ENCODE results near the gene LRRC4C.

LRRC4C gene

DNA sequence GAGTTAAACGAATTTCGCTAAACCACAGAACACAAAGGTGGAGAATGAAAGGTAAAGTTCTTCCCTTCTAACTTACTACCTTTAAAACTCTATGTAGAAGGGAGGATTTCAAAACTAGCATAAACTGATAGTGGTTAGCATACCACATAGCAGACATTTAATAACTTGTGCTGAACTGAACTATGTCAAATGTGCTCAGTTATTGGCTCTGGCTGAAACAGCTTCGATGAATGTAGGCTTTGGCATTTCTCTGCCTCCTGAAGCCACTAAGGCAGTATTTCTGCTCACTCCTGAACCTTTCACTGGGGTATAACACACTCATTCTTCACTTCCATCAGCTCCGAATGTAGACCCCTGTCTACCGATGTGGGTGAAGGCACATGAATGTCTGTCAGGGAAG, 1188.1 kb downstream of the LRRC4C start:
- TF ChIP-seq, protein P1, sequence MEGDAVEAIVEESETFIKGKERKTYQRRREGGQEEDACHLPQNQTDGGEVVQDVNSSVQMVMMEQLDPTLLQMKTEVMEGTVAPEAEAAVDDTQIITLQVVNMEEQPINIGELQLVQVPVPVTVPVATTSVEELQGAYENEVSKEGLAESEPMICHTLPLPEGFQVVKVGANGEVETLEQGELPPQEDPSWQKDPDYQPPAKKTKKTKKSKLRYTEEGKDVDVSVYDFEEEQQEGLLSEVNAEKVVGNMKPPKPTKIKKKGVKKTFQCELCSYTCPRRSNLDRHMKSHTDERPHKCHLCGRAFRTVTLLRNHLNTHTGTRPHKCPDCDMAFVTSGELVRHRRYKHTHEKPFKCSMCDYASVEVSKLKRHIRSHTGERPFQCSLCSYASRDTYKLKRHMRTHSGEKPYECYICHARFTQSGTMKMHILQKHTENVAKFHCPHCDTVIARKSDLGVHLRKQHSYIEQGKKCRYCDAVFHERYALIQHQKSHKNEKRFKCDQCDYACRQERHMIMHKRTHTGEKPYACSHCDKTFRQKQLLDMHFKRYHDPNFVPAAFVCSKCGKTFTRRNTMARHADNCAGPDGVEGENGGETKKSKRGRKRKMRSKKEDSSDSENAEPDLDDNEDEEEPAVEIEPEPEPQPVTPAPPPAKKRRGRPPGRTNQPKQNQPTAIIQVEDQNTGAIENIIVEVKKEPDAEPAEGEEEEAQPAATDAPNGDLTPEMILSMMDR (conservative IDR thresholded peaks at IDR 0.05; ENCODE audit: low read length): no peak
- no peak overlapping the region for H3K4me3 ChIP-seq (ENCODE audit: low read length)
- DNase-seq (ENCODE audit: low read depth): no peak

DNA sequence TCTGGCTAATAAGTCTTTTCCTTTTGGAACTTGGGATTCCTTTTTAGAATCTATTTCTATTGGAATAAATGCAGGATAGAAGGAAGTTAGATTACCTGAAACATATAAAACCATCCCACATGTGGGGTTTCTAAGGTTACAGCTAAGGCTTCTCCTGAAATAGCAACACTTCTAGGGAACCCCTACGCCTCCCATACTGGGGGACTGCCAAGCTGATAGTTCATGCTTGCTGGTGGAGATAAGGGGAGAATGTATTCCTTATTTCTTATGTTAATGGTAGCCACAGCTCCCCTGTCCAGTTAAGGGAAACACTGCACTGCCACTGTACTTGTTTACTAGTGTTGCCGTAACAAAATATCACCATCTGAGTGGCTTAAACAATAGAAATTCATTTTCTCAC, 1189.6 kb downstream of the LRRC4C start:
- TF ChIP-seq, protein P1 (conservative IDR thresholded peaks at IDR 0.05; ENCODE audit: low read length): no peak
- DNase-seq (ENCODE audit: low read depth): no peak
- no peak overlapping the region for H3K4me3 ChIP-seq (ENCODE audit: low read length)

DNA sequence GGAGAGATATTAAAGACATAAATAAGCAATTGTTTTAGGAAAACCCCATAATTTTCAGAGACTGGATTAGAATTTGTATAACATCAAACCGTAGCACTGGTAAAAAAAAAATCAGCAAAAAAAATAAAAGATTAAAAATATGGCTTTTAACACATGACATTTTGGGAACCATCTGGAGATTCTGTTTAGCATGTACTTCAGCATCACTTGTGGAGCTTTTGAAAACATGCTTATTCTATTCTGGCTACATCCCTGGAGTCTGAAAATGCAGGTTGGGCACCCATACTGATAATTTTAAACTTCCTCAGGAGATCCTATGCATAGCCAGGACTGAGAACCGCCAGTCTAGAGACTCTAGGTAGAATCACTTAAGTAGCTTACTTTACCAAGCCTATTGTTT, 1190.9 kb downstream of the LRRC4C start:
- TF ChIP-seq, protein P1 (conservative IDR thresholded peaks at IDR 0.05; ENCODE audit: low read length): no peak
- H3K4me3 ChIP-seq (ENCODE audit: low read length): no peak overlapping the region
- no peak for DNase-seq (ENCODE audit: low read depth)

DNA sequence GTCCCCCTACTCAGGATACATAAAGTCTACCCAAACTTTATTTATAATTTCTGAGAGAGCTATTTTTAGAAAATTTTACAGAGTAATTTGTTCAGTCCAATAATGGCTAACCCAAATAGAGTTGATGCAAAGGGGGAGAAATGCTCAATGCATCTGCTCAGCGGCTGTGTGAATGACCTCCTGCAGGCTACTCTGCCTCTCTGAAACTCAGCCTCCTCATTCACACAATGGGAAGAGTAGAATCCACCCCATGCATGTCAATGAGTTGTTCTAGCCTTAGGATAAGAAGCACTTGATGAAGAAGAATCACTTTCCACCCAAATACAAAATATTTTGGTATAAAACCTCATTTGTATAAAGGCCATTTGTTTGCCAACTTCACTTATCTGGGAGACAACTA, 1204.0 kb downstream of the LRRC4C start:
- no peak overlapping the region for H3K4me3 ChIP-seq (ENCODE audit: low read length)
- TF ChIP-seq, protein P1 (conservative IDR thresholded peaks at IDR 0.05; ENCODE audit: low read length): no peak
- DNase-seq (ENCODE audit: low read depth): no peak

DNA sequence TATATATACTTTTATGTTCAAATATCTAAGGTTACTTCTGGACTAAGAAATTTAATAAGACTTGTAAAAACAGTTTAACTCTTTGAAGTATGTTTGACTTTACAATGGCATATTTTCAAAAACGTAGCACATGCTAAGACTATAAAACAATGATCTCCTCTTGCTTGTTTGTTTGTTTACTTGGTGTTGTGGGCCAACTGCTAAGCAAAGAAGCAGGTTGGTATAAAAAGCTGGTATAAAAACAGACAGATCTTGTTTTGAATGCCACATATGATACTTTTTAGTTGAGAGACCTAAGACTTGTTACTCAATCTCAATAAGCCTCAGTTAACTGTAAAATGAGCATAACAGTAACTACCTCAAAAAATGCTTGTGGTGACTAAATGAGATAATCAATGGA, 1206.3 kb downstream of the LRRC4C start:
- no peak overlapping the region for H3K4me3 ChIP-seq (ENCODE audit: low read length)
- no peak for DNase-seq (ENCODE audit: low read depth)
- TF ChIP-seq, protein P1 (conservative IDR thresholded peaks at IDR 0.05; ENCODE audit: low read length): no peak

DNA sequence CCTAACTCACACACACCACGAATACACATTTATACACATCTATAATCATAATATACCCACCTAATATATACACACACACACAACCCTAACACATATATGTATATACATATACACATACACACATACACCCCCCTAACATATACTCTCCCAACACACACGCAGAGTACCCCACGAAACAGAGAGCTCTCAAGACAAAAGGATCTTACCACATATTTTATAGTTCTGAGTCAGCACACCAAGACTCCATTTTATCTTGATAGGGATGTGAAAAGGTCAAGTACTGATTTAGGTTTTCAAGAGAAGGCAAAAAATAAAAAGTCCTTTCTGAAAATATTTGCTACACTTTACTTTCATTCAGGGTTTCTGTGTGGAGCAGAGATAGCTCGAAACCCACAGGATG, 1207.2 kb downstream of the LRRC4C start:
- H3K4me3 ChIP-seq (ENCODE audit: low read length): no peak overlapping the region
- TF ChIP-seq, protein P1 (conservative IDR thresholded peaks at IDR 0.05; ENCODE audit: low read length): no peak
- no peak for DNase-seq (ENCODE audit: low read depth)

DNA sequence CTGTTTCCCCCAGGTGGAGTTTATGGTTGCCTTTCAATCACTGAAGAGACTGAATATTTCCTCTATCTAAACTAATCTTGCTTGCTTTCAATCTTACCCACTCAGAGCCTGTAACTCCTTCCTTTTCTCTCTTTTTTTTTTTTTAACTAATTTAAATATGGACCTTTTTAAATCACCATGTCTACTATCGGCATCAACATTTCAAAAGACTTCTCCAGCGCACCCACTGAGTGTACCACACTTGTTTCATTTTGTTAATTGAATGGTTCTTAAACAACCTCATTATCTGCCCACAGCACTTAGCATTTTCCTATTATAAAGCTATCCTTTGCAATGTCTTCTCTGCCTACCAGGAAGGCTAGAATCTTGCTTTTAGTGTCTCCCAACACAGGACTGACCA, 1212.5 kb downstream of the LRRC4C start:
- TF ChIP-seq, protein P1 (conservative IDR thresholded peaks at IDR 0.05; ENCODE audit: low read length): no peak
- DNase-seq (ENCODE audit: low read depth): no peak
- no peak overlapping the region for H3K4me3 ChIP-seq (ENCODE audit: low read length)

All from AG10803 (cell line).